ENCODE measurements around the gene PIP4K2A. TPM values are rescaled to one million over a fixed set of nuclear protein-coding genes. Genes with fewer than 3 reads are reported as not detected.

Gene PIP4K2A
- total and polyA plus RNA-seq, 2 of the 8 experiments (the other 6 are each of a cell fraction or from before 2014, with no cell fraction given): 19.0 to 60.9 TPM

- Histone ChIP-seq H3K27me3 (replicated peaks in 1 of 4; ENCODE audit: control insufficient read depth in 3 of 4, extremely low read depth in 1 of 4, insufficient read depth in 3 of 4, low read length in 3 of 4) (no peaks in the 10 kb centered on the region), H2BK5ac (ENCODE audit: low read depth, low read length) (no peak overlapping the region), H3K27ac (ENCODE audit: low read depth, low read length) (no peak overlapping the region), H4K5ac (ENCODE audit: insufficient read length, low read depth, low read length) (no peak overlapping the region), H3K18ac (ENCODE audit: extremely low read depth, low read length) (no peak overlapping the region), H2BK20ac (ENCODE audit: low read length) (no peak overlapping the region), H3K79me2 (ENCODE audit: control insufficient read depth in 1 of 2, insufficient read depth in 2 of 2, low read length in 2 of 2) (no peaks in the 10 kb centered on the region), H4K20me1 (replicated peaks in 1 of 2; ENCODE audit: control insufficient read depth in 1 of 2, insufficient read depth in 2 of 2, low read length in 2 of 2) (no peaks in the 10 kb centered on the region), H3K36me3 (ENCODE audit: control insufficient read depth in 2 of 4, insufficient read depth in 4 of 4, low read length in 3 of 4) (peaks cover 0 to 6% (median 5%) of the 10 kb centered on the region in 4 experiments; a peak in 4 of 8 replicates), H3K79me1 (ENCODE audit: low read depth, low read length) (no peaks in the 10 kb centered on the region), H3K14ac (ENCODE audit: insufficient read length) (no peak overlapping the region), H4K91ac (replicated peaks; ENCODE audit: insufficient read length, low read length) (no peak overlapping the region), H2AK5ac (ENCODE audit: low read depth, low read length) (no peak overlapping the region), H2BK12ac (ENCODE audit: low read depth, low read length) (no peak overlapping the region), H3K4me3 (ENCODE audit: extremely low read depth in 1 of 4, insufficient read depth in 2 of 4, low read depth in 3 of 4, low read length in 4 of 4) (no peak overlapping the region), H3K4ac (replicated peaks; ENCODE audit: insufficient read length, low read depth, low read length) (no peak overlapping the region), H3K23ac (ENCODE audit: insufficient read length) (no peak overlapping the region), H4K8ac (ENCODE audit: extremely low read depth, insufficient read depth, low read length) (no peak overlapping the region), H2BK15ac (ENCODE audit: low read length) (no peak overlapping the region), H3K56ac (replicated peaks; ENCODE audit: insufficient read length, low read depth, low read length) (no peak overlapping the region), H3K23me2 (ENCODE audit: low read depth, low read length) (no peaks in the 10 kb centered on the region), H2BK120ac (replicated peaks; ENCODE audit: low read depth, low read length) (no peak overlapping the region), H3K4me2 (ENCODE audit: insufficient read depth in 1 of 2, low read depth in 2 of 2, low read length in 2 of 2) (no peak overlapping the region), H3K9ac (replicated peaks in 1 of 4; ENCODE audit: extremely low read depth in 1 of 4, low read depth in 3 of 4, low read length in 3 of 4) (no peak overlapping the region), H3K4me1 (replicated peaks in 1 of 4; ENCODE audit: control insufficient read depth in 3 of 4, insufficient read depth in 4 of 4, low read length in 3 of 4) (peaks cover 0 to 2% (median 1%) of the 10 kb centered on the region in 4 experiments; a peak in 2 of 7 replicates), H3K9me3 (ENCODE audit: insufficient read depth in 2 of 2, low read depth in 1 of 2, low read length in 1 of 2) (no peaks in the 10 kb centered on the region), H2AFZ (ENCODE audit: low read length) (no peak overlapping the region)
- ChIA-PET CTCF (ENCODE audit: partially characterized antibody) (interaction anchor here (1.0 to 2.7 kb wide), 9 partner anchors 8 to 563 kb away, joined by 3 to 7 read pairs (median 3); no protein-coding TSS in a partner anchor), POLR2A (ENCODE audit: partially characterized antibody) (interaction anchor here (0.8 kb wide), 1 partner anchor 12 kb away, joined by 3 read pairs; no protein-coding TSS in a partner anchor)
- FAIRE-seq: no peak
- no peak for DNase-seq (ENCODE audit: low read depth in 1 of 2, low spot score in 2 of 2)
- WGBS, 2 experiments (ENCODE audit: extremely low coverage in 1 of 2, insufficient coverage in 1 of 2, insufficient read length in 1 of 2, insufficient replicate concordance in 2 of 2, low coverage in 1 of 2, low lambda C conversion rate in 2 of 2, missing lambda C conversion rate in 1 of 2): 89% methylated on average over 28 of the region's 29 CpGs; no CpG with 5 or more reads in 1 of the 2 experiments
- TF ChIP-seq YY1 (IDR thresholded peaks at IDR 0.05; ENCODE audit: low read depth, low read length) (no peak), CHD1 (IDR thresholded peaks at IDR 0.05; ENCODE audit: low read depth, low read length) (no peak), EP300 (IDR thresholded peaks at IDR 0.05; ENCODE audit: borderline replicate concordance in 1 of 2, low read depth in 2 of 2, low read length in 2 of 2) (no peak), TCF12 (IDR thresholded peaks at IDR 0.05; ENCODE audit: low read depth, low read length) (no peak), EZH2 (IDR thresholded peaks at IDR 0.05; ENCODE audit: low read depth, low read length, severe bottlenecking) (no peak), GABPA (IDR thresholded peaks at IDR 0.05; ENCODE audit: borderline replicate concordance, insufficient read depth, low read length) (no peak), RNF2 (IDR thresholded peaks at IDR 0.05; ENCODE audit: borderline replicate concordance, low read depth, low read length, missing control alignments, poor library complexity, severe bottlenecking) (no peak), HDAC6 (IDR thresholded peaks at IDR 0.05; ENCODE audit: low read depth, low read length) (no peak), CTCF (IDR thresholded peaks at IDR 0.05; ENCODE audit: control extremely low read depth in 1 of 3, insufficient read depth in 1 of 3, low read depth in 1 of 3, low read length in 3 of 3) (no peak)
These were observed 159.8 kb downstream of the PIP4K2A start for GRCh38 chr10:22554461-22555182.

Measured in H1 (cell line).